Hepatocyte (in vitro differentiated cells): ENCODE data around the gene AKR1C1.
"Not testable (repeated sequence)": the region's sequence is repeated elsewhere in the genome, so short reads cannot be mapped to it uniquely, and the experiment has no call there.

ENCODE experiments used
- CTCF ChIP-seq: fragments of 200-600 bp; sonication (generic); IDR thresholded peaks from 2 replicates; pipeline ENCODE4 v1.5.1; 2016; ENCODE audit warnings: antibody characterized with exemption, mild to moderate bottlenecking; ENCODE audit not compliant: poor library complexity
- EZH2phosphoT487 ChIP-seq: fragments of 200-600 bp; sonication (generic); IDR thresholded peaks from one replicate; pipeline ENCODE4 v1.6.1; 2018; ENCODE audit warnings: antibody characterized with exemption, mild to moderate bottlenecking, low read depth, moderate library complexity; ENCODE audit not compliant: unreplicated experiment, severe bottlenecking

GRCh38 chr10:4956955-4957645, 6.1 kb upstream of the AKR1C1 start:
- TF ChIP-seq EZH2phosphoT487, CTCF: not testable (repeated sequence)
